Calu3 (cell line): ENCODE measurements around the gene ADAMTSL2. TPM values are rescaled to one million over a fixed set of nuclear protein-coding genes. Genes with fewer than 3 reads are reported as not detected.

ENCODE experiments used
- BruUV-seq: library from RNA; stranded (reverse); fragments of 400-500 nt; replicated peaks from 2 replicates; lab custom pipeline; 2021; lab: Mats Ljungman, UMichigan
- CTCF ChIA-PET: fragments of 300-600 bp; sonication (Branson Sonifier 250); formaldehyde crosslinking; loops from one replicate; lab custom pipeline; 2022; ENCODE audit warnings: antibody characterized with exemption; lab: Charles Lee
- DNase-seq: peaks from one replicate; pipeline ENCODE4 v3.0.0; 2022
- H3K27ac Mint-ChIP-seq: one replicate; pipeline ENCODE4 v1.8.0; 2022; ENCODE audit warnings: mixed read lengths; ENCODE audit not compliant: unreplicated experiment
- H3K27me3 Mint-ChIP-seq: one replicate; pipeline ENCODE4 v1.8.0; 2022; ENCODE audit warnings: mixed read lengths; ENCODE audit not compliant: unreplicated experiment
- H3K36me3 Mint-ChIP-seq: one replicate; pipeline ENCODE4 v1.8.0; 2022; ENCODE audit warnings: mild to moderate bottlenecking, moderate library complexity, mixed read lengths; ENCODE audit not compliant: insufficient read depth, unreplicated experiment
- H3K4me1 Mint-ChIP-seq: one replicate; pipeline ENCODE4 v1.8.0; 2022; ENCODE audit warnings: mild to moderate bottlenecking, low read depth, mixed read lengths; ENCODE audit not compliant: unreplicated experiment
- H3K4me3 Mint-ChIP-seq: one replicate; pipeline ENCODE4 v1.8.0; 2022; ENCODE audit warnings: mild to moderate bottlenecking, low read depth, moderate library complexity, mixed read lengths; ENCODE audit not compliant: unreplicated experiment
- H3K9me3 Mint-ChIP-seq: one replicate; pipeline ENCODE4 v1.8.0; 2022; ENCODE audit warnings: low read depth, mixed read lengths; ENCODE audit not compliant: unreplicated experiment
- intact Hi-C: fragments of 100-400 bp; cut with micrococcal nuclease; formaldehyde crosslinking; loops from one replicate; pipeline ENCODE4 v1.10.0; 2022; ENCODE audit not compliant: unreplicated experiment
- total RNA-seq: library from RNA; stranded (reverse); gene quantifications from 2 replicates; pipeline ENCODE4 v1.2.3, GENCODE V29; 2022
- TF ChIP-seq, protein P1 (sequence below): fragments of 200-600 bp; IDR thresholded peaks from one replicate; pipeline ENCODE4 v1.8.0; 2022; ENCODE audit warnings: antibody characterized with exemption; ENCODE audit not compliant: unreplicated experiment

Gene ADAMTSL2
- total RNA-seq, 1 experiment from 2014 or later = 0.14 TPM

DNA sequence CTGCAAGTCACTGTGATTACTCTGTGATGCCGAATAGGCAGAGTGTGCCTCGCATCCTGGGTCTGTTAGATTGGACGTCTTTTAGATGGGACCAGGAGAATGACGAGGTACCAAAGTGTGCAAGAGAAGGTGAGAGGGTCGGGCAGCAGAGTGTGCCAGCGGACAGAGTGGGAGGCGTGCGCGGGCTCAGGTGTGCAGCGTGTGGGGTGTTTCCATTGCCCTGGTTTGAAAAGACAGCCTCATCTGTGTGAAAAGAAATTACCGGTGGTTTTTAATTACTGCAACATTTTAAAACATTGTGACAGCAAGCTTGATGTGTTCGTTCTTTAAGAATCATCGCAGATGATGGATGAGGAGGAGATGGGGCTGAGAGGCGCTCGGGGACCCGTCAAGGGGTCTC, 78.9 kb downstream of the ADAMTSL2 start:
- intact Hi-C loops = no loop called here
- DNase-seq = no peak
- H3K36me3 Mint-ChIP-seq = no peaks in the 10 kb centered on the region
- no peak overlapping the region for H3K4me3 Mint-ChIP-seq
- H3K9me3 Mint-ChIP-seq = no peaks in the 10 kb centered on the region
- no peaks in the 10 kb centered on the region for H3K4me1 Mint-ChIP-seq
- TF ChIP-seq, protein P1, sequence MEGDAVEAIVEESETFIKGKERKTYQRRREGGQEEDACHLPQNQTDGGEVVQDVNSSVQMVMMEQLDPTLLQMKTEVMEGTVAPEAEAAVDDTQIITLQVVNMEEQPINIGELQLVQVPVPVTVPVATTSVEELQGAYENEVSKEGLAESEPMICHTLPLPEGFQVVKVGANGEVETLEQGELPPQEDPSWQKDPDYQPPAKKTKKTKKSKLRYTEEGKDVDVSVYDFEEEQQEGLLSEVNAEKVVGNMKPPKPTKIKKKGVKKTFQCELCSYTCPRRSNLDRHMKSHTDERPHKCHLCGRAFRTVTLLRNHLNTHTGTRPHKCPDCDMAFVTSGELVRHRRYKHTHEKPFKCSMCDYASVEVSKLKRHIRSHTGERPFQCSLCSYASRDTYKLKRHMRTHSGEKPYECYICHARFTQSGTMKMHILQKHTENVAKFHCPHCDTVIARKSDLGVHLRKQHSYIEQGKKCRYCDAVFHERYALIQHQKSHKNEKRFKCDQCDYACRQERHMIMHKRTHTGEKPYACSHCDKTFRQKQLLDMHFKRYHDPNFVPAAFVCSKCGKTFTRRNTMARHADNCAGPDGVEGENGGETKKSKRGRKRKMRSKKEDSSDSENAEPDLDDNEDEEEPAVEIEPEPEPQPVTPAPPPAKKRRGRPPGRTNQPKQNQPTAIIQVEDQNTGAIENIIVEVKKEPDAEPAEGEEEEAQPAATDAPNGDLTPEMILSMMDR = no peak
- no peak overlapping the region for H3K27ac Mint-ChIP-seq
- BruUV-seq = no TSS peak
- peaks cover 85% of the 10 kb centered on the region for H3K27me3 Mint-ChIP-seq
- CTCF ChIA-PET = no interaction called here

DNA sequence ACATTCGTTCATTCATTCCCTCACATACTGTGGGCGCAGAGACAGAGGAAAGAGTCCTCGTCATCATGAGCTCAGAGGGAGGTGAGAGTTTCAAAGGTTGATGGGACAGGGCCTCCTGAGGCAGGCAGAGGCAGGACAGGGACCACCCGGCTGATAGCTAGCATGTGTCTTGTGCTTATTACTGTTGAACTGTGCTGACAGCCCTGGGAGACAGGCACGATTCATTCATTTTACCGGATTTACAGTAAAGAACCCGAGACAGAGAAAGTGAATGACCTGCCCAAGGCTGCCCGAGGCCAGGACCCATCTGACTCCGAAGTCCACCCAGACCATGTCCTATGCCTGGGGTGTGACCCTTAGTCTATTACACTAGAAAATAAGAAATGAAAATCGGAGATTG, 79.6 kb downstream of the ADAMTSL2 start:
- CTCF ChIA-PET = no interaction called here

DNA sequence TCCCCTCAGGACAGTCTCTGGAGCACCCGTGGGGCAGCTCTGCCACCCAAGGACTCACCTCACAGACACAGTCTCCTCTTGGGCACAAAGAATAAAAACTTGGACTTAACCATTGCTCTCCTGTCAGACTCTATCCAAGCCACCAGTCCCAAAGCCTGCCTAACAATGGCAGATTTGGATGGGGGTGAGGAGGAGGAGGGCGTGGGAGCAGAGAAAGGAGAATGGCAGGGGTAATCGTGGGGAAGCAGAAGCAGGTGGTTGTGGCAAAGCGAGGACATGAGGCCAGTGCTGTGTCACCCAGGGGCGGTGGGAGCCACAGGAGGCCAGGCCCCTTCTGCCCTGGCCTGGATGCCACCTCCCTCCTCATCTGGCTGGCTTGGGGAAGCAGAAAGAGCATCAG, 80.2 kb downstream of the ADAMTSL2 start:
- TF ChIP-seq, protein P1 = no peak
- Mint-ChIP-seq H3K4me3 (no peak overlapping the region), H3K27me3 (peaks cover 95% of the 10 kb centered on the region), H3K4me1 (no peaks in the 10 kb centered on the region), H3K36me3 (no peaks in the 10 kb centered on the region), H3K27ac (no peak overlapping the region), H3K9me3 (no peaks in the 10 kb centered on the region)
- CTCF ChIA-PET = no interaction called here
- BruUV-seq = no TSS peak
- DNase-seq = no peak
- intact Hi-C loops = no loop called here

More for the DNA sequence above, 79.6 kb downstream of the ADAMTSL2 start:
- DNase-seq = no peak
- TF ChIP-seq, protein P1 = no peak
- Mint-ChIP-seq H3K27ac (no peak overlapping the region), H3K4me3 (no peak overlapping the region), H3K4me1 (no peaks in the 10 kb centered on the region), H3K27me3 (peaks cover 89% of the 10 kb centered on the region), H3K9me3 (no peaks in the 10 kb centered on the region), H3K36me3 (no peaks in the 10 kb centered on the region)
- BruUV-seq = no TSS peak
- intact Hi-C loops = no loop called here

DNA sequence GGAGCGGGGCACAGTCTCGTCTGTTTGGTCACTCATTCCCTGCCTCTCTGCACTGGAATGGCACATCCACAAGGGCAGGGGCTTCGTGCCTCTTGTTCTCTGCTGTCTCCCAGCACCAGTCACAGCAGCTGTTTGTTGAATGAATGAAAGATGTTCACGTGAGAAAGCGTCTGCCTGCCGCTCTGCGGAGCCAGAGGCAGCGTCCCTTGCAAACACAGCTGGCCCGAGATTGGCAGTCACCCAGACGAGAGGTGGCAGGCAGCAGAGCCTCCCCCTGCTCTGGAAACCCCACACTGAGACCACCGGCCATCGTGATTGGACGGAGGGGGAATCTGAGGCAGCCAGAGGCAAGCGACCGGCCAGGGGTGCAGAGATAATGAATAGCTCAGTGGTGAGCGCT, 80.7 kb downstream of the ADAMTSL2 start:
- H3K27ac Mint-ChIP-seq = no peak overlapping the region

More for the DNA sequence above, 80.7 kb downstream of the ADAMTSL2 start:
- no peak overlapping the region for H3K4me3 Mint-ChIP-seq
- BruUV-seq = no TSS peak
- CTCF ChIA-PET = no interaction called here
- TF ChIP-seq, protein P1 = no peak
- H3K27me3 Mint-ChIP-seq = peaks cover 100% of the 10 kb centered on the region
- DNase-seq = no peak
- H3K9me3 Mint-ChIP-seq = no peaks in the 10 kb centered on the region
- intact Hi-C loops = no loop called here
- no peaks in the 10 kb centered on the region for H3K36me3 Mint-ChIP-seq
- H3K4me1 Mint-ChIP-seq = no peaks in the 10 kb centered on the region
